ENCODE measurements around the gene PIP5K1B.
"Not testable (repeated sequence)": the region's sequence is repeated elsewhere in the genome, so short reads cannot be mapped to it uniquely, and the experiment has no call there.

The PIP5K1B gene

DNA sequence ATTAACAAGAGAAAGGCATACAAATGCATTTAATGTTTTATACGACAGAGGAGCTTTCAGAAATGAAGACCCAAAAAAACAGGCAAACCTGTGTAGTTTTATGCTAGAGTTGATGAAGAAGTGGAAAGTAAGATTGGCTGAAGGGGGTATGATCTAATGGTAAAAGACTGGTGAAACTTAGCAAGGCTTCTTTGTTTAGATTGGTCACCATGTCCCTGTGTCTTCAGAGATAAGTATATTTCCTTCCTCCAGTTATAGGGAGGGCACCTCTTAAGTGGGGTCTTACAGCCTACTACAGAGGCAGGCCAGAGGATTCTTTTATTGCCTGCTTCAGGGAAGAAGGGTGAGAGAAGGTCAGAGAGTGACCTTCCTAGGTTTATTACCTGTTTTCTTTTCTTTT, 252.4 kb downstream of the PIP5K1B start:
- DNase-seq, result no peak

DNA sequence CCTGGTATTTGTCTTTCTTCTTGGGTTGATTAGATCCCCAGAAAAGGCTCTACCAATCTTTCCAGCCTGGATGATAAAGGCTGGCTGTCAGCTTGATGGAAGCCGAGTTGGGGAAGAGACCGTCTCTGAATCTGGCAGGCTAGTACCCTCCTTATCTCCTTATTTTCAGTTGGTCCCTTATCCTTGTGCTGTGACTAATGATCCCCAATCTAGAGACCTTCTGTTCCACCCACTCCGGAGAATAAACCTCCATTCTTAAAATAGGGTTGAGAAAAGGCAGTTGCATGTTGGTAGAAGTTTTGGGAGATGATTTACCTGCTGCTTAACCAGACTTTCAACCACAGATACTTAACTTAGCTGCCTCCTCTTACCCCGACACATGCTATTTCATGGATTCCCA, 256.5 kb downstream of the PIP5K1B start:
- no peak for DNase-seq

DNA sequence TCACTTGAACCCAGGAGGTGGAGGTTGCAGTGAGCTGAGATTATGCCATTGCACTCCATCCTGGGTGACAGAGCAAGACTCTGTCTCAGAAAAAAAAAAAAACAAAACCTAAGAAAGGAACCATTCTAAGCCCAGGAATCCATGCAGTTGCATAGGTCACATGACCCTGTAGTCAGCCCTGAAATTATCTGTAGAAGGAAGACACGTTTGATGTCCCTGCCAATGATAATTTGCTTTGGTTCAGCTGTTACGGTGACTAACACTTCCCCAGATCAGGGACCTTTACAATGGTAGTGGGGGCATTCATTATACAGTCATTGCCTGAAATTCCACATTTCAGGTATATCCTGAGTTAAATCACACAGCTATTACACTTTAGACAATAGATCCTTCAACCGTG, 258.4 kb downstream of the PIP5K1B start:
- no peak for DNase-seq

DNA sequence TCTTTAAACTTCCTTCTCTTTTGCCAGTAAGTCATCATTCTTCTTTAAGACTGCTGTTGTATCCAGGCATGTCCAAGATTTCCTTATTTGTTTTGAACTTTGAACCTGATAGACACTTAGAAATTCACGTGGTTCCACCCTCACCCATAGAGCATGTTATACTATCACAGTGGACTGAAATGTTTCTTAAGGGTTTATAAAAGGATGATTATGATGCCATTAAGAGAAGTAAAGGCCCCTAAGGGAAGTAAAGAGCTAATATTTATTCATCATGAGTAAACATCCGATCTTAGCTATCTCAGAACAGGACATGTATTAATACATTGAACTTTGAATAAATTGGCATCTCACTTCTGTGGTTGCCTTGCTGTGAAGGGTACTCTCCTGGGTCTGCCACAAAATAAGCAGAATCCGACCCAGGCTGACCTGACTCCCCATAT, 259.1 kb downstream of the PIP5K1B start:
- DNase-seq, result no peak

DNA sequence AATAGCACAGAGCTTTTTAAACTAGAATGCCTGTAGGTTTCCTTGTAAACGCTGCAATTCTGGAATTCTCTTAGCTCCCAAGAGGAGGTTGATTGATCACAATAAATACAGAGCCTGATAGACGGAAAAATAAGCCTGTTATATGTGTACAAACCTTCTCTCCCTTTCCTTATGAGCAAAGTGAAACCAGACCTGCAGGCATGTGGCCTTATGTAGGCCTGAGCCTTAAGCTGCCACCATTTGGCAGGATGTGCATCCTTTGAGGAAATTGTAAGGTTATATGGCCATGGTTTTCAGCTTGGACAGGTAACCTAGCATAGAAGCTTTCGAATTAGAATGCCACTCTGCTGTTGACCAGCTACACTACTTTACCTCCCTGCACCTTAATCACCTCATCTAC, 259.7 kb downstream of the PIP5K1B start:
- DNase-seq, result no peak

DNA sequence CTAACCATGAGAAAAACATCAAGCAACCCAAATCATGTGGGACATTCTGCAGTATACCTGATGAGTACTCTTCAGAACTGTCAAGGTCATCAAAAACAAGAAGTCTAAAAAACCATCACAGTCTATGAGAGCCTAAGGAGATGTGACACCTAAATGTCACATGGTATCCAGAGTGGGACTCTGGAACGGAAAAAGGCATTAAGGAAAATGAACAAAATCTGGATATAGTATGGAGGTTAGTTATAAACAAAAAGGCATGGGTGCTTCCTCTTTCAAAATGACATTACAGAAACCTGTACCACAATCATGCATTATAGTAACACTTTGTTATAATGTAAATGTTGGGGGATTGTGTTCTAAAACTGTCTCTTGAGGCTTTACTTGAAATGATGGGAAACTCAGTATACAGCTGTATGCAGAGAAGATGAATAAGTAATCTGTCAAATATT, 261.5 kb downstream of the PIP5K1B start:
- no peak for DNase-seq

DNA sequence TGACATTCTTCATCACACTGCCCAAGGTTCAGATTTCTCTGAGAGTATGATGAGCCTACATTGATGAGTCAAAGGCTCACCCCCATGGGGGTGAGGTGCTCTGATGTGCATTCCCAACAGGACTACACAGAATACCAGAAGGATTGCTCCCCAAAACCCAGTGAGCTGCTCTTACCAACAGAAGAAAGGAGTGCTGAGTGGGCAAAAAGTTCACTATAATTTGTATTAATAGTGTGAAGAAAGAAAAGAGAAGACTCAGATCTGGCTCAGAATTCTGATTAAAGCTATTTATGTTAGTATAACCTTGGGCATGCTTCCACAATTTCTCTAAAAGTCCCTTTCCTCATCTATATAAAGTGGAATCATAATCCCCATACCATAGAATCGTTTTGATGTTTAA, 262.8 kb downstream of the PIP5K1B start:
- DNase-seq, result no peak

DNA sequence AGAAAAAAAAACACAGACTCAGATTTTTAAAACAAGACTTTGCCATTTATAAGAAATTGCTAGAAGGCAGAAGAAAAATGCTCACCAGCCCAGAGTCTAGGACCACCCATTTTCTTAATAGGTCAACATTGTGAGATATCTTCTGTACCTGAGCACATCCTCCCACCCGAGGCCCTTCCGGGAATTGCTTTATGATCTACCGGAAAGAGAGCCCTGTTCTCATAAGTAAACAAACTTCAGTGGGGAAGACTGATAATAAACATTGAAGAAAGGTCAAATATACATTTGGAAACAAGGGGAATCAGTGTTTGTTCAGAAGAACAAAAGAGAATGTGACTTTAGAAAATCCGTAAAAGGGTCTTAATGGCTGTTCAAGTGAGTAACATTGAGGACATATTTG, 264.5 kb downstream of the PIP5K1B start:
- no peak for DNase-seq

DNA sequence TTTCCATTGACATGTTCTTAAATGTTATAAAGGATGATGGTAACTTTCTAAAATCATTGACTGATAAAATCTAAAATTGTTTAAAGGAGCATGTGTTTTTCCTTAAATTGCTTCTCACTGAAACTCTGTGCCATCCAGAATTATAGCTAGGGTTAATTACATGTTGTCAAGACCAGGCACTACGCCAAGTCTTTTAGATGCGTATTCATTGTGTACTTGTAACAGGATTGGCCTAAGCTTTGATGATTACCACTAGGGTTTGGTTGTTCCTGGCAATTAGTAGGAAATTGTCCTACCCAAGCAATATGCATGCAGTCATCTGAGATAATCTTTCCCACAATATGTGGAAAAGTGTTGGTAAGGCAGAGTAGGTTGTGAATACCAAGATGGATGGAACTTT, 265.1 kb downstream of the PIP5K1B start:
- DNase-seq, result no peak

DNA sequence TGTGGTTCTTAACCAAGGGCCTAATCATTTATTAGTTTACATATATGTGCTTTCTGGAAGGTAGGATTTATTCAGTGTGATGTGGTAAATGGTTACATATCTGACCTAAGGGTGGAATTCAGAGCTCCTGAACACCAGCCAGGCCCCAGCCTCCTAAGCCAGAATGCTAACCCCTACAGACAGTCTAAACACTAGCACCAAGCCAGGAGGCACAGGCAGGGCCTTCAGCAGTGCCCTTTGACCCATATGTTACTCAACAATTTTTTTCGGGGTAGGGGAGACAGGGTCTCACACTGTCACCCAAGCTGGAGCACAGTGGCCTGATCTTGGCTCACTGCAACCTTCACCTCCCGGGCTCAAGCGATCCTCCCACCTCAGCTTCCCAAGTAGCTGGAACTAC, 268.6 kb downstream of the PIP5K1B start:
- no peak for DNase-seq

DNA sequence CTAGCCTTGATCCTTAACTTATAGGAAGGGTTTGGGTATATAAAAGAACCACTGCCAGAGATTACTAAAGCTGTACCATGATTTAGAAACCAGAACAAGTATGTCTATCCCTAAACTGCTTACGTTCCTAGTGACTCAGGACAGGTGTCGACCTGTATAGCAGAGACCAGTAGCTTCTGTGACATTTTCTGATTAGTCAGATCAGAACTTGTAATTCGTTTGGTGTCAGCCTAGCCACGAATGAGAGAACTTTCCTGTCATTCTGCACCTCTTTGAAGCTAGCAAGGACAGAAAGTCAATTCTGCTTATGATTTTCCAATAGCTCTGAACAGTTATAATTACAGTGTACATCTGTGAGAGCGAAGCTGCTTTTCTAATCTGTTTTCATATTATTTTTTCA, 269.4 kb downstream of the PIP5K1B start:
- no peak for DNase-seq

DNA sequence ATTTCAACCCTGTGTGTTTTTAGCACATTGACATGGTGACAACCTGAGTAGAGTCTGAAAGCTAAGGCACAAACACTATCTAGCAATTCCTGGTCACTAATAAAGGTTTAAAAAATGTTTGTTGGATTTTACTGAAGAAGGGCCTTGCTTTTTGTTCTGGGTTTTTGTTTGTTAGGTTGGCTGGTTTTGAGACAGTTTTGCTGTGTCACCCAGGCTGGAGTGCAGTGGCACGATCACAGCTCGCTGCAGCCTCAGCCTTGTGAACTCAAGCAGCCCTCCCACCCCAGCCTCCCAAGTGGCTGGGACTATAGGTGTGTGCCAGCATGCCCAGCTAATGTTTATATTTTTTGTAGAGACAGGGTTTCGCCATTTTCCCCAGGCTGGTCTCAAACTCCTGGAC, 269.9 kb downstream of the PIP5K1B start:
- DNase-seq, result peak in 3 of 4 experiments; percentile 15 to 56 (median 39)

DNA sequence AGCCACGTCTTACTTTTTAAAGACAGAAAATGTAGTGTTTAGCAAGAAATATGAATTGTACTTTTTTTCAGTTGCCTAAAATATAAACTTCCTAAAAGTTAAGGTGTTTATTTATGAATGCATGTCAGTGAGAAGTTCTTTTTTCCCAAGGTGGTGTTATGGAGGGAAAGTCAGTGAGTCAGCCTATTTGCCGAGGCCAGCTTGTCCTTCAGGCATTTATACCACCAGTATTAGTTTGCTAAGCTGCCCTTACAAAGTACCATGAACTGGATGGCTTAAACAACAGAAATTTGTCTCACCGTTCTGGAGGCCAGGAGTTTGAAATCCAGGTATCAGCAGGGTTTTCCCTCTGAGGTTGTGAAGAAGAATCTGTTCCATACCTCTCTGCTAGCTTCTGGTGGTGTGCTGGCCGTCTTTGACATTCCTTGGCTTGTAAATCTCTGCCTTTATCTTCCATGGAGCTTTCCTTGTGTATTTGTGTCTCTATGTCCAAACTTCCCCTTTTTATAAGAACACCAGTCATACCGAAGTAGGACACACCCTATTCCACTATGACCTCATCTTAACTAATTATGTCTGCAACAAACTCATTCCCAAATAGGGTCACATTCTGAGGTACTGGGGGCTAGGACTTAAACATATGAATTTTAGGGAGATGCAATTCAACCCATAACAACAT, 270.5 kb downstream of the PIP5K1B start:
- DNase-seq, result peak; percentile 27 to 79 (median 55)

DNA sequence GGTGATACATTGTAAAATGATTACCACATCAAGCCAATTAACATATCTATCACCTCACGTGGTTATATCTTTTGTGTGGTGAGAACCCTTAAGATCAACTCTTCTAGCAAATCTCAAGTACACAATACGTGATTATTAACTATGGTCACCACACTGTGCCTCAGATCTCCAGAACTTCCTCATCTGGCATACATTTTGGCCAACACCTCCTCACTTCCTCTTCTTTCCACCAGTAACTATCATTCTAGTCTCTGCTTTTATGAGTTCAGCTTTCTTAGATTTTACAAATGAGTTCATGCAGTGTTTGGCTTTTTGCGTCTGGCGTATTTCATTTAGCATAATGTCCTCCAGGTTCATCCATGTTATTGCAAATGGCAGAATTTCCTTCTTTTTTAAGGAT, 273.0 kb downstream of the PIP5K1B start:
- DNase-seq, result peak; percentile 66 to 87 (median 76)

DNA sequence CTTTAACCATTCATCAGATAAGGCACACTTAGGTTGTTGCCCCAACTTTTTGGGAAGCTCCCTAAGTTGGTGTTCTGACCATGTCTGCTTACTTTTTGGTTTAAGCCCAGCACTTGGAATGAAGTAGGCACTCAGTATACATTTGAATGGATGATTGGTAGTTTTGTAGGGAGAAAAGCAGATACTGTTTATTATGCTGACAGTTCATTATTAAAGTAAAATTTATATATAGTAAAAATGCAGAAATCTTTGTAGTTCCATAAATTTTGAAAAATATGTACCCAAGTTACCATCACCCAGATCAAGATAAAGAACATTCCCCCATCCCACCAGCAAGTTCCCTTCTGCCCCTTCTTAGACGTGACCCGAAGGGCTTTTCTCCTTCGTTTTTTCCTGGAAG, 273.5 kb downstream of the PIP5K1B start:
- DNase-seq, result no peak

DNA sequence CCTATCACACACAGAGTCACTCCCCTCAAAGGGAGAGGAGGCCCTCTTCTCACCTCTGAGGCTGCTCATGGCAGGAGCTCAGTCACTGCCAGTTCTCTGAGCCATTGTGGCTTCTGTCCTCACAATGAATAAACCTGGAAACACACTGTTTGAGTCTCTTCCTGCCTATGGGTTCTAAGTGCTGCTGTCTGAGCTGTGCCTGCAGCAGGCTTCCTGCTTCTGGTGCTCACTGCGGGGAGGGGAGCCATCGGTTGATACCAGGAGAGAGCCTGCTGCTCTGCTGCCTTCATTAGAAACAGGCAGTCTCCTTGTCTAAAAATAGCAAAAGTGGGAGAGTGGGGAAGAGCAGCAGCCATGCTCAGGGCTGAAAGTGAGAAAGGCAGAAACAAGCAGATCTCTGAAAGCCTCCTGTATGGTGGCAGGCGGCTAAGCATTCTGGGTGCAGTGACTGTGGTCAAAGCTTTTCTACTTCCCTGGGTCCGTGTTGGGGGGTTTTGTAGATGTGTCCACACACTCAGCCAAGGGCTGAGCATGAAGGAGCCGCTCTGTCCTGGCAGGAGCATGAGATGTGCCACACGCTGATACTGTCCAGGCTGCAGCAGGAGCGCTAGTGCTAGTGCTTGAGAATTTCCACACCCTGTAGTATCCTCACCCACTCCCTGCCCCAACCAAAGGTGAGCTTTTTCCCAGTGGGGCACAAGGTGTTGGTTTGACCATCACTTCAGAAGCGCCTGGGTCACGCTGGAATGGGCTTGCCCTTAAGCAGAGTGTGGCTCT, 274.7 kb downstream of the PIP5K1B start:
- peak in 2 of 4 experiments; percentile 13 to 20 for DNase-seq

DNA sequence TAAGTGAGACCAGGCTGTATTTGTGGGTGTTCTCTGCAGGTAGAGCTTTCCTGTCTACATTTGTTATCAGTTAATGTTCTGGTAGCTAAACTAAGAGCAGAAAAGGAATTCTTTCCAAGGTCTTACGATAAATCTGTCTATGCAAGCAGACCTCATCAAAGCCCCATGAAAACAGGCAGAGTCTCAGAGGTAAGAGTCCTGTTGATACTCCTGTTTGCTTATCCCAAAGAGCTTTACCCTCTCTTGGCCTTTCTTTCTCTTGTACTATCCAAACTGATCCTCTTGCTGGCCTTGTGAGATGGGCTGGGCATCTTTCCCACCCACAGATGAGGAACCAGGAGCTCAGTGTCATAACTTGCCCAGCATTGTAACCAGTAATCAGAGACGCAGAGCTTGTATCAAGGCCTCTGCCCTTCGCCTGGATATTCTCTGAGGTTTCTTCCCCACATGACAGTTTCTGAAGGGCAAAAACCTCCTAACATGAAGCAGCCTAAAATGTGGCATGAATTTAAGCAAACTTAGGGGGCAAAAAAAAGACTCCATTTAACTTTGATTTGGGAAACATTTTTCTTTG, 275.4 kb downstream of the PIP5K1B start:
- DNase-seq, result peak; percentile 47 to 66 (median 61)

DNA sequence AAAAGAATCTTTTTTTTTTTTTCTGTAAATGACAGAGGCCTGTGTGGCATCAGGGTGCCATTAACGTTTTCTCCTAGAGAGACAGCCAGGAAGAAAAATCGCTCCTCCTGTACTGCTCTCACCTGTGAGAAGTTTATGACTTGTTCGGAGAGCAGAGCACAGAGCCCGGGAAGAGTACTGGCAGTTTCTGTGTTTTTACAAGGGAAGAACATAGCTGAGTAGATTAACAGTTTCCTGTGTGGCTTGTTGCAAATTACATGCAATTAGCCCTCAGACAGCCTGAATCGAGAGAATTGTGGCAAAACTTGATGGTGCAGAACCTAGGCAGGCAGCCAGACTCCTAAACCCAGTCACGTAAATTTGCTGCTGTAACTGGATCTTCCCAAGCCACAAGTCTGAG, 276.7 kb downstream of the PIP5K1B start:
- no peak for DNase-seq

DNA sequence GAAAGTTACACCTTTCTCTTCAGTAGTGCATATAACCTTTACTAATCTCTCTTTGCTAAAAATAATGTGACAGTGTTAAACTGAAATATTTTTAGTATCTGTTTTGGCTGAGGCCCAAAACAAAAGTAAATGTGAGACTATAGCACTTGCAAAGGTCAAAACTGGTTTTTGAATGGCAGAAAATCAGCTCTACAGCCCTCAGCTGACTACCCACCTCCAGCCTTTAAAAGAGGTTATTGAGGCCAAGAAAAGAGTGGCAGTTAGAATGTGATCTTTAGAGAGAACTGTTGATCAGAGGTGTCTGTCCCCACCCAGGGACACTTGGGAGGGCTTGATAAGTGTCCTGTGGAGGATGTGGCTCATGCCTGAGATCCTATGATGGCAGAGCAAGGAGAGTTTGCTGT, 278.0 kb downstream of the PIP5K1B start:
- no peak for DNase-seq

DNA sequence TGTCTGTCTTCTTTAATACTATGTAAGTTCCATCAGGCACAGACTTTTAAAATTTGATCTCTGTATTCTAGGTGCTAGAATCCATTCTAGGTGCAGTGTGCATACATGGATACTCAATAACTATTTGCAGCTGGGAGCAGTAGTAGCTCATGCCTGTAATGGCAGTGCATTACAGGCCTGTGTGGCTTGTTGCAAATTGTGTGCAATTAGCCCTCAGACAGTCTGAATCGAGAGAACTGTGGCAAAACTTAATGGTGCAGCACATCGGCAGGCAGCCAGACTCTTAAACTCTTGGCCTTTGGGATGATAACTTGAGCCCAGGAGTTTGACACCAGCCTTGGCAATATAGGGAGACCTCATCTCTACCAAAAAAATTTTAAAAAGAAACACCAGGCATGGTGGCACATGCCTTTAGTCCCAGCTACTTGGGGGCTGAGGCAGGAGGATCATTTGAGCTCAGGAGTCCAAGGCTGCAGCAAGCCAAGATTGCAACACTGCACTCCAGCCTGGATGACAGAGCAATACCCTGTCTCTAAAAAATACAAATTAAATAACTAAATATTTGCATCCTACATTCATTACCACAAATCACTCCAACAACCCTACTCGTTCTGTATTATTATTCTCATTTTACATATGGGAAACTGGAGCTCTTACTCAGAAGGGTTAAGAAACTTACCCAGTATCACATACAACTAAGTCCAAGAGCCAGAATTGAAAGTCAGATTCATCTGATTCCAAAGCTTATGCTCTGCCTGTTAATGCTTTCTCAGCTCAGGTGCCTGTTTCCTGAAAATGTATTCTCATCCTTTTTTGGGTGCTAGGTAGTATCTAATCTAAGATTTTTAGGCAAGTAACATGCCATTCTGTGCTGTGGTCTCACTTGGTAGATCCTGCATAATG, 278.7 kb downstream of the PIP5K1B start:
- no peak for DNase-seq

DNA sequence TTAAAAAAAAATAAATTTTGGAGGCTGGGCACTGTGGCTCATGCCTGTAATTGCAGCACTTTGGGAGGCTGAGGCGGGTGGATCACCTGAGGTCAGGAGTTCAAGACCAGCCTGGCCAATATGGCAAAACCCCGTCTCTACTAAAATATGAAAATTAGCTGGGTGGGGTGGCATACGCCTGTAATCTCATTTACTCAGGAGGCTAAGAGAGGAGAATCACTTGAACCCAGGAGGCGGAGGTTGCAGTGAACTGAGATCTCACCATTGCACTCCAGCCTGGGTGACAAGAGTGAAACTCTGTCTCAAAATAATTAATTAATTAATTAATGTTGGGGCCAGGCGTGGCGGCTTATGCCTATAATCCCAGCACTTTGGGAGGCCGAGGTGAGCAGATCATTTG, 281.9 kb downstream of the PIP5K1B start:
- DNase-seq, result not testable (repeated sequence)

DNA sequence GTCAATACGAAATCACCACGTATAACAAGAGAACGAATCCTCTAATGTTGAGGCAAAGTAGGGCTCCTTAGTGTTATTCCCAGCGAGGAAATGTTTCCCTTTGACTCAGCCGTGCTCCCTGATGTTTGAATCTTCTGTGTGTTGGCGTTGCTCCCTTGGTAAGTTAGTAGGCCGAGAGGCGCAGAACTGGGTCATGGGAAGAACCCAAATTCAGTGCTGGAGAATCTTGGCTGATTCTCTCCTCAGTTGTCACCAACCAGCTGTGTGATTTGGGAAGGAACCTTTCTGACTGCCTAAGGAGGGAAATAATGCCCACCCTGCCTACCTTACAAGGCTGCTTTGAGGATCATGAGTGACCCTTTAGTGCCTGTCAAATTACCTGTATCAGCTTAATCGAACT, 286.4 kb downstream of the PIP5K1B start:
- no peak for DNase-seq

DNA sequence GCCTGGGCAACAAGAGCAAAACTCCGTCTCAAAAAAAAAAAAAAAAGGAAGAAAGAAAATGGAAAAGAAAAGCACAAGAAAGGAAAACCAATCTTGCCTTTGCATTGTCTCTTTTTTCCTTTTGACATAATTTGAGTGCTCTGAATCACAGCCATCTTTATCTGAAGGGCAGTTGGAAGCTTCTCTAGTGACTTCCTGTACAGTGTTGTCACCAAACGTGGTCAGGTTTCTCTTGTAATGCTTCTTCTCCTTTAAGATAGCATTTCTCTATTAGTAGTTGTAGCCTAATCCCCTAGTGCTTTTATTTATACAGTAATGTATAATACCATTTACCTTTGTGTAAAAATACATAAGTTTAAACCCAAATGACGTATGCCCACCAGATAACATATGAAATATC, 290.7 kb downstream of the PIP5K1B start:
- peak in 3 of 4 experiments; percentile 26 to 46 (median 34) for DNase-seq
